Body of pancreas (tissue), 4 donors: ENCODE measurements around the gene PLEKHG2. TPM values are rescaled to one million over a fixed set of nuclear protein-coding genes. Genes with fewer than 3 reads are reported as not detected.

ENCODE experiments used
- ATAC-seq: fragments of 150-250 bp; one replicate; pipeline ENCODE4 v1.9.1; 2016
- DNase-seq, 4 donors: peaks; one replicate each; pipeline ENCODE4 v3.0.0-alpha.2; 2019
- H3K27ac ChIP-seq, 4 donors: fragments of 200-600 bp; sonication (generic); 1 replicate in 3 of 4; 2 replicates in 1 of 4; pipeline versions ENCODE4 v1.5.1 to v1.6.1; 2016 to 2019; ENCODE audit warnings: mild to moderate bottlenecking in 1 of 4, mixed read lengths in 1 of 4, moderate library complexity in 1 of 4
- H3K27me3 ChIP-seq, 2 donors: fragments of 200-600 bp; sonication (generic); one replicate each; pipeline ENCODE4 v1.6.0; 2016; ENCODE audit warnings: mild to moderate bottlenecking in 1 of 2
- H3K36me3 ChIP-seq, 2 donors: fragments of 200-600 bp; sonication (generic); replicated peaks in 1 of 2; 2 replicates each; pipeline ENCODE4 v1.5.1; 2016; ENCODE audit warnings: low read depth in 2 of 2; ENCODE audit not compliant: insufficient read depth in 1 of 2
- H3K4me1 ChIP-seq: fragments of 200-600 bp; sonication (generic); one replicate; pipeline ENCODE4 v1.6.0; 2016
- H3K4me3 ChIP-seq, 2 donors: fragments of 200-600 bp; sonication (generic); 1 replicate in 1 of 2; 2 replicates in 1 of 2; pipeline ENCODE4 v1.5.1; 2016 to 2019
- H3K9me3 ChIP-seq, 3 donors: fragments of 200-600 bp; sonication (generic); 1 replicate in 2 of 3; 2 replicates in 1 of 3; pipeline ENCODE4 v1.5.1; 2016
- POLR2A ChIP-seq, 3 donors: fragments of 450-650 bp; IDR thresholded peaks; one replicate each; pipeline ENCODE4 v1.6.1; 2016; ENCODE audit warnings: antibody characterized with exemption in 3 of 3, mild to moderate bottlenecking in 2 of 3
- WGBS, 2 donors: methylation state at CpG; one replicate each; pipeline ENCODE4 v1.1.5; 2017; 5-methylcytosine and 5-hydroxymethylcytosine counted together
- intact Hi-C: fragments of 100-400 bp; cut with DNase I; formaldehyde crosslinking; loops from one replicate; pipeline ENCODE4 v1.15.1; 2023
- total RNA-seq, 2 donors: library from RNA; depleted of rRNA; stranded (reverse); fragments of >200 nt; gene quantifications; one replicate each; pipeline ENCODE4 v1.1.0, GENCODE V29; 2016
- TF ChIP-seq, protein P1 (sequence below), 7 experiments: fragments of 450-650 bp in 4 of 7; fragments of 200-600 bp in 3 of 7; sonication (generic) in 3 of 7; IDR thresholded peaks; one replicate each; pipeline ENCODE4 v1.5.1; 2016 to 2019; ENCODE audit warnings: antibody characterized with exemption in 7 of 7

PLEKHG2 gene
- total RNA-seq, 2 donors from 2014 or later: 6.7 to 13.2 TPM

DNA sequence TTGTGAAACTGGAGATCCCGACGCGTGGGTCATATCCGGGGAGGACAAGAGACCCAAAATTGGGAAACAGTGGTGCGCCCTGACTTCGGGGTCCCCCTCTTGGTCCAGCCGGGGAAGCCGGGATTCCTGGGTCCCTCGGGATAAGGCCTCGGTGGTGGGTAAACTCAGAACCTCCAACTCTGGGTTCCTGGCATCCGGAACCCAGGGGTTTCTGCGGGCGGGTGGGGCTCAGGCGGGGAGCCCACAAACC lies 5.1 kb upstream of the PLEKHG2 start:
- no peaks in the 10 kb centered on the region for H3K9me3 ChIP-seq
- intact Hi-C loops: no loop called here
- ATAC-seq (no peak), DNase-seq (no peak)
- peak overlapping the region; percentile 92 to 98 (median 96) for H3K27ac ChIP-seq
- H3K4me3 ChIP-seq: peak overlapping the region; percentile 64 to 94
- TF ChIP-seq, protein P1, sequence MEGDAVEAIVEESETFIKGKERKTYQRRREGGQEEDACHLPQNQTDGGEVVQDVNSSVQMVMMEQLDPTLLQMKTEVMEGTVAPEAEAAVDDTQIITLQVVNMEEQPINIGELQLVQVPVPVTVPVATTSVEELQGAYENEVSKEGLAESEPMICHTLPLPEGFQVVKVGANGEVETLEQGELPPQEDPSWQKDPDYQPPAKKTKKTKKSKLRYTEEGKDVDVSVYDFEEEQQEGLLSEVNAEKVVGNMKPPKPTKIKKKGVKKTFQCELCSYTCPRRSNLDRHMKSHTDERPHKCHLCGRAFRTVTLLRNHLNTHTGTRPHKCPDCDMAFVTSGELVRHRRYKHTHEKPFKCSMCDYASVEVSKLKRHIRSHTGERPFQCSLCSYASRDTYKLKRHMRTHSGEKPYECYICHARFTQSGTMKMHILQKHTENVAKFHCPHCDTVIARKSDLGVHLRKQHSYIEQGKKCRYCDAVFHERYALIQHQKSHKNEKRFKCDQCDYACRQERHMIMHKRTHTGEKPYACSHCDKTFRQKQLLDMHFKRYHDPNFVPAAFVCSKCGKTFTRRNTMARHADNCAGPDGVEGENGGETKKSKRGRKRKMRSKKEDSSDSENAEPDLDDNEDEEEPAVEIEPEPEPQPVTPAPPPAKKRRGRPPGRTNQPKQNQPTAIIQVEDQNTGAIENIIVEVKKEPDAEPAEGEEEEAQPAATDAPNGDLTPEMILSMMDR (IDR thresholded peaks at IDR 0.05): no peak
- no peak for TF ChIP-seq POLR2A (IDR thresholded peaks at IDR 0.05)
- H3K36me3 ChIP-seq: no peaks in the 10 kb centered on the region
- H3K4me1 ChIP-seq: peaks cover 57% of the 10 kb centered on the region
- 0% methylated on average over 14 of the region's 14 CpGs; no CpG with 5 or more reads in 1 of the 2 donors for WGBS, 2 donors
- H3K27me3 ChIP-seq: no peaks in the 10 kb centered on the region

GRCh38 chr19:39407660-39408391 lies 4.6 kb upstream of the PLEKHG2 start:
- 6 to 25% methylated on average over 8 to 40 of the region's 40 CpGs for WGBS, 2 donors
- Histone ChIP-seq H3K27ac (peak overlapping the region; percentile 92 to 98 (median 96)), H3K36me3 (no peaks in the 10 kb centered on the region), H3K4me3 (peak overlapping the region; percentile 64 to 94), H3K27me3 (no peaks in the 10 kb centered on the region), H3K9me3 (no peaks in the 10 kb centered on the region), H3K4me1 (peaks cover 59% of the 10 kb centered on the region)
- DNase-seq (peak; percentile 54 to 73 (median 71)), ATAC-seq (no peak)
- TF ChIP-seq, protein P1 (IDR thresholded peaks at IDR 0.05): no peak
- TF ChIP-seq POLR2A (IDR thresholded peaks at IDR 0.05): peak in 2 of 3 donors; percentile 27 to 36
- intact Hi-C loops: no loop called here

DNA sequence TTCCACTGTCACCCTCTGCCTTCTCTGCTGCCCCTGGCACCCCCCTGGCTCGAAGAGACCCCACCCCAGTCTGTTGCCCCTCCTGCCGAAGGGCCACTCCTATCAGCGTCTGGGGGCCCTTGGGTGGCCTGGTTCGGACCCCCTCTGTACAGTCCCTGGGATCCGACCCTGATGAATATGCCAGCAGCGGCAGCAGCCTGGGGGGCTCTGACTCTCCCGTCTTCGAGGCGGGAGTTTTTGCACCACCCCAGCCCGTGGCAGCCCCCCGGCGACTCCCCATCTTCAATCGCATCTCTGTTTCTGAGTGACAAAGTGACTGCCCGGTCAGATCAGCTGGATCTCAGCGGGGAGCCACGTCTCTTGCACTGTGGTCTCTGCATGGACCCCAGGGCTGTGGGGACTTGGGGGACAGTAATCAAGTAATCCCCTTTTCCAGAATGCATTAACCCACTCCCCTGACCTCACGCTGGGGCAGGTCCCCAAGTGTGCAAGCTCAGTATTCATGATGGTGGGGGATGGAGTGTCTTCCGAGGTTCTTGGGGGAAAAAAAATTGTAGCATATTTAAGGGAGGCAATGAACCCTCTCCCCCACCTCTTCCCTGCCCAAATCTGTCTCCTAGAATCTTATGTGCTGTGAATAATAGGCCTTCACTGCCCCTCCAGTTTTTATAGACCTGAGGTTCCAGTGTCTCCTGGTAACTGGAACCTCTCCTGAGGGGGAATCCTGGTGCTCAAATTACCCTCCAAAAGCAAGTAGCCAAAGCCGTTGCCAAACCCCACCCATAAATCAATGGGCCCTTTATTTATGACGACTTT lies 3.9 kb upstream of the PLEKHG2 start:
- peak; percentile 50 to 71 (median 60) for DNase-seq
- H3K36me3 ChIP-seq: no peaks in the 10 kb centered on the region
- peaks cover 59% of the 10 kb centered on the region for H3K4me1 ChIP-seq
- no peaks in the 10 kb centered on the region for H3K9me3 ChIP-seq
- 29 to 40% methylated on average over 10 to 20 of the region's 20 CpGs for WGBS, 2 donors
- no peak for ATAC-seq
- peak overlapping the region; percentile 64 to 94 for H3K4me3 ChIP-seq
- intact Hi-C loops: no loop called here
- TF ChIP-seq, protein P1 (IDR thresholded peaks at IDR 0.05): no peak
- no peak for TF ChIP-seq POLR2A (IDR thresholded peaks at IDR 0.05)
- no peaks in the 10 kb centered on the region for H3K27me3 ChIP-seq
- H3K27ac ChIP-seq: peak overlapping the region; percentile 92 to 98 (median 96)

DNA sequence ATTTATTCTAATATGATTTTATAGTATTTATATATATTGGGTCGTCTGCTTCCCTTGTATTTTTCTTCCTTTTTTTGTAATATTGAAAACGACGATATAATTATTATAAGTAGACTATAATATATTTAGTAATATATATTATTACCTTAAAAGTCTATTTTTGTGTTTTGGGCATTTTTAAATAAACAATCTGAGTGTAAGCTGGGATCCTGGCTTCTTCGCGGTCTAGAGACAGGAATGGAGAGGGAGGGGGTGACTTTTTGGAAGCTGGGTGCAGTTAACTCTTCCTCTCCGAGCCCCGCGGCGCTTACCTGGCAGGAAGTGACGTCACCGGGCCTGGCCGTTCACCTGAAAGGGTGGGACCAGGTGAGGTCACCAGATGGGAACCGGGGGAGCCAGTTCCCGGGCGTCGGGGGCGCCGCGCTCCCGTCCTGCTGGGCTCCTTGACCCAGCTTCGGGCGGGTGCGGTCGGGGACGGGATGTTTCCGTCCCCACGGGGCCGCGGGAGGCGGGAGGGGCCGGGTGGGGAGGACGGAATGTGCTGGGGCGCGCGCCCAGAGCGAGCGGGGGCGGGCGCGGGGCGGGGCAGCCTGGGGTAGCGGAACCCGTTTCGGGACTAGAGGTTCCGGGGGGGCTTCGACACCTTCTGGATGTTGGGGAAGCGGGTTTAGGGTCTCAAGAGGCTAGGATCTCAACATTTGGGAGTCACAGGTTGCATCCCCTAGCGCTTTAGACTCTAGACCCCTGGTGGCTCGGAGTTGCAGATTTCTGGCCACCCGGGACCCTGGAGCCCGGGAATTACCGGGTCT lies 3.1 kb upstream of the PLEKHG2 start:
- Histone ChIP-seq H3K36me3 (no peaks in the 10 kb centered on the region), H3K27ac (peak overlapping the region; percentile 92 to 98 (median 96)), H3K4me3 (peak overlapping the region; percentile 10 to 42), H3K27me3 (no peaks in the 10 kb centered on the region), H3K4me1 (peaks cover 63% of the 10 kb centered on the region), H3K9me3 (no peaks in the 10 kb centered on the region)
- WGBS, 2 donors: 1 to 2% methylated on average over 25 to 49 of the region's 52 CpGs
- DNase-seq (peak; percentile 95 to 98 (median 96)), ATAC-seq (peak; percentile 34)
- intact Hi-C loops: loop anchor here (10.0 kb wide), 1 partner anchor 65 kb away; the partner anchor contains the start of gene SAMD4B
- TF ChIP-seq, protein P1 (IDR thresholded peaks at IDR 0.05): peak in 1 of 7 experiments; percentile 9
- TF ChIP-seq POLR2A (IDR thresholded peaks at IDR 0.05): peak; percentile 90 to 93 (median 91)
